Measurements from ENCODE around the gene SBK2.

SBK2 gene

GRCh38 chr19:55550321-55550650 lies 13.4 kb upstream of the SBK2 start:
- Histone ChIP-seq H3K27ac (peak overlapping the region; percentile 71), H3K4me3 (ENCODE audit: low read depth, low read length) (peak overlapping the region; percentile 40), H3K27me3 (ENCODE audit: insufficient read depth, low read depth, severe bottlenecking) (no peaks in the 10 kb centered on the region), H3K36me3 (no peaks in the 10 kb centered on the region), H3K9me3 (ENCODE audit: severe bottlenecking) (no peaks in the 10 kb centered on the region)
- no peak for TF ChIP-seq CTCF (IDR thresholded peaks at IDR 0.05; ENCODE audit: low read depth, low read length)
- DNase-seq: no peak

GRCh38 chr19:55549500-55550320 lies 12.8 kb upstream of the SBK2 start:
- peak overlapping the region; percentile 40 for H3K4me3 ChIP-seq (ENCODE audit: low read depth, low read length)
- no peaks in the 10 kb centered on the region for H3K36me3 ChIP-seq
- H3K27me3 ChIP-seq (ENCODE audit: insufficient read depth, low read depth, severe bottlenecking): no peaks in the 10 kb centered on the region
- no peaks in the 10 kb centered on the region for H3K9me3 ChIP-seq (ENCODE audit: severe bottlenecking)
- peak; percentile 83 for DNase-seq
- no peak for TF ChIP-seq CTCF (IDR thresholded peaks at IDR 0.05; ENCODE audit: low read depth, low read length)
- peak overlapping the region; percentile 71 for H3K27ac ChIP-seq

GRCh38 chr19:55546822-55547614 lies 10.1 kb upstream of the SBK2 start:
- H3K27me3 ChIP-seq (ENCODE audit: insufficient read depth, low read depth, severe bottlenecking): no peaks in the 10 kb centered on the region
- H3K4me3 ChIP-seq (ENCODE audit: low read depth, low read length): no peak overlapping the region
- peak; percentile 41 for DNase-seq
- no peak for TF ChIP-seq CTCF (IDR thresholded peaks at IDR 0.05; ENCODE audit: low read depth, low read length)
- H3K36me3 ChIP-seq: no peaks in the 10 kb centered on the region
- peak overlapping the region; percentile 51; the same call in 1 of the 2 replicates for H3K27ac ChIP-seq
- no peaks in the 10 kb centered on the region for H3K9me3 ChIP-seq (ENCODE audit: severe bottlenecking)

GRCh38 chr19:55546011-55546410 lies 9.1 kb upstream of the SBK2 start:
- no peaks in the 10 kb centered on the region for H3K36me3 ChIP-seq
- H3K27ac ChIP-seq: no peak overlapping the region
- H3K4me3 ChIP-seq (ENCODE audit: low read depth, low read length): no peak overlapping the region
- no peak for TF ChIP-seq CTCF (IDR thresholded peaks at IDR 0.05; ENCODE audit: low read depth, low read length)
- DNase-seq: no peak
- H3K27me3 ChIP-seq (ENCODE audit: insufficient read depth, low read depth, severe bottlenecking): no peaks in the 10 kb centered on the region
- H3K9me3 ChIP-seq (ENCODE audit: severe bottlenecking): no peaks in the 10 kb centered on the region

- H3K4me3 ChIP-seq (ENCODE audit: low read depth, low read length): no peak within 1 kb of the TSS
- H3K27ac ChIP-seq: no peak within 1 kb of the TSS
- DNase-seq: no peak
- H3K9me3 ChIP-seq (ENCODE audit: severe bottlenecking): no peaks in the 10 kb centered on the region
- H3K36me3 ChIP-seq: no peaks in the 10 kb centered on the region
- H3K27me3 ChIP-seq (ENCODE audit: insufficient read depth, low read depth, severe bottlenecking): no peaks in the 10 kb centered on the region
- TF ChIP-seq CTCF (IDR thresholded peaks at IDR 0.05; ENCODE audit: low read depth, low read length): no peak
Measured at GRCh38 chr19:55545443-55545842, 8.5 kb upstream of the SBK2 start, which contains the start of gene SBK3. SBK3 (minus strand) TSS chr19:55545543; CDS start chr19:55545543, 0 bp downstream.

All from WERI-Rb-1 (cell line).